A172 (cell line): ENCODE data around the gene HEG1. TPM values are rescaled to one million over a fixed set of nuclear protein-coding genes. Genes with fewer than 3 reads are reported as not detected.
A peak's percentile ranks its signal among the peaks of the same experiment; 100 is the strongest.

ENCODE experiments used
- DNase-seq: peaks from one replicate; pipeline ENCODE4 v3.0.0-alpha.2; 2015; ENCODE audit warnings: low spot score
- total RNA-seq: library from RNA; depleted of rRNA; stranded (reverse); fragments of >200 nt; shearing (Covaris generic); gene quantifications from 2 replicates; pipeline ENCODE4 v1.2.3, GENCODE V29; 2014

Gene HEG1
- total RNA-seq, 1 experiment from 2014 or later = 47.2 TPM

DNA sequence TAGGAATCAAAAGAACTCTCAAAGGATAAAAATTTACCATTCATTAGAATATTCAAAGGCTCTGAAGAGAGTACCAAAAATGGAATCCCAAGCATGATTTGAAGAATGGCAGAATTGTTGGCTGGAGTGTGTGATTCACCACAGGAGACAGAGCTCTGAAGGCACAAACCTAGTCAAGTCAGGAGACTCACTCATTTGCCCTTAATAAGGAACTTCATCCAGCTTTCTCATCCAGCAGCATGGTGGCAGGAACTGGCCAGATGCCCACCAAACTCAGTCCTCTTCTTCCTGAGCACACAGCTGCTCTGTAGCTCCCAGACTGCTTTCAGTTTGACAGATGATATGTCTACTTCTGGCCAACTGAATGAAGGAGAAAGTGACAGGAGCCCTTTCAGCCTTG, 16.5 kb upstream of the HEG1 start:
- no peak for DNase-seq

DNA sequence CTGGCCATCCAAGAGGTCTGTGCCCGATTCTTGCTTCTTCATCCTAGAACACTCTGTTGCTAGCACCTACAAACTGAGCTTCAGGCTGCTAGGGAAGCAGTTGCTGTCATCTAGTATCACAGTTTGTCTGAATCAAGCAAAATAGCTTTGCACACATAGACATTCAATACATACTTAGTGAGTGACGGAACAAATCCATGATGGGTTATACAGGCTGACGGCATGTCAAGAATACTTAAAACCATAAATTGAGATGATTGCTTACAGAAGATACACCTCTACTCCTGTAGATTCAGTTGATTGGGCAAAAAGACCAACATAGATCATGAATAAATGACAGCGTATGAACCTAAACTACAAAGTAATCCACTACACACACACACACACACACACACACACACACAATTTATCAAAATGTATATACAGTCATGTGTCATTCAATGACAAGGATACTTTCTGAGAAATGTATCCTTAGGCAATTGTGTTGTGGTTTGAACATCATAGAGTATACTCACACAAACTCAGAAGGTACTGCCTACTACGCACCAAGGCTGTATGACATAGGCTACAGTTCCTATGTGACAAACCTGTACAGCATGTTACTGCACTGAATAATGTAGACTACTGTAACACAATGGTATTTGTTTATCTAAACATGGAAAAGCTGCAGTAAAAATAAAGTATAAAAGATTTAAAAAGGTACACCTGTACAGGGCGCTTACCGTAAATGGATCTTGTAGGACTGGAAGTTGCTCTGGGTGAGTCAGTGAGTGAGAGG, 14.4 kb upstream of the HEG1 start:
- no peak for DNase-seq

DNA sequence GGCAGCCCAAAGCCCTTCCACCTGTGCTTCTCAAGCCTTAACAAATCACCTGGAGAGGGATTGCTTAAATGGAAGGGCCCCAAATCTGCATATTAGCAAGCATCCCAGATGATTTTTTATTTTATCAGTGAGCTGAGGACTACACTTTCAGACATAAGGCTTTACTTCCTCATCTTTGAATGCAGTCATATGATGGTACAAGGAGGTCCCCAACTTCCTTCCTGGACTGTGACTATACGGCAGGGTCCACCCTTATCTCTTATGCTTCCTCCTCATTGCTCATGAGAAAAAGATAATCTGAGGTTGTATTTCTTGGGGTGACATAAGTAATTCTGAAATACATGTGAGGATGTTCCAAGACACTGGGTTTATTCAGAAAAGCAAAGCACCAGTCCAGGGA, 13.7 kb upstream of the HEG1 start:
- DNase-seq = no peak

DNA sequence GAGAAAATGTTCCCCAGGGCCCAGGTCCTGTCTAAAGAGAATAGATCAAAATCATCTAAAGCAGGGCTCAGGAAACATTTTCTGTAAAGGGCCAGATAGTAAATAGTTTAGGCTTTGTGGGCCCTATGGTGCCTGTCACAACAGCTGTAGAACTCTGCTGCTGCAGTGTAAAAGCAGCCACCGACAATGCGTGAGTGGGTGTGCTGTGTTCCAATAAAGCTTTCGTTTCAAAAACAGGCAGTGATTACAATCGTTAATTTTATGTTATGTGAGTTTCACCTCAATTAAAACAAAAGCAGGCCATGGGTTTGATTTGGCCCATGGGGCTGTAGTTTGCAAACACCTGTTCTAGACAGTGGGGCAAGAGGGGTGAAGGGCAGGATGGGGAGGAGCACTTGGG, 12.5 kb upstream of the HEG1 start:
- DNase-seq = no peak

DNA sequence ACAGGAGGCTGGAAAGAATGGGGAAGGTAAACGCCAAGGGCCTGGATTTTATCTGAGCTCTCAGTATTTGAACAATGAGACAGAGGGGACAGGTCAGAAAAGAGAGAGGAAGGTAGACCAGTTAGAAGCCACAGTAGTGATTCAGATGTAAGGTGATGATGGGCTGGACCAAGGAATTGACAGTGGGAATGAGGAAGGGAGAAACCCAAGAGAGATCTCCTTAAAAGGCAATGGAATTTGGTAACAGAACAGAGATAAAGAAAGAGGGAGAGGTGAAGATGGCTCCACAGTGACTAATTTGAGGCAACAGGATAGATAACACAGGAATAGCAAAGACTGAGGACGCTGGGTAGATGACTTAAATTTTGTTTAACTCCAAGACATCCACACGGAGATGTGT, 11.4 kb upstream of the HEG1 start:
- DNase-seq = peak; percentile 79

DNA sequence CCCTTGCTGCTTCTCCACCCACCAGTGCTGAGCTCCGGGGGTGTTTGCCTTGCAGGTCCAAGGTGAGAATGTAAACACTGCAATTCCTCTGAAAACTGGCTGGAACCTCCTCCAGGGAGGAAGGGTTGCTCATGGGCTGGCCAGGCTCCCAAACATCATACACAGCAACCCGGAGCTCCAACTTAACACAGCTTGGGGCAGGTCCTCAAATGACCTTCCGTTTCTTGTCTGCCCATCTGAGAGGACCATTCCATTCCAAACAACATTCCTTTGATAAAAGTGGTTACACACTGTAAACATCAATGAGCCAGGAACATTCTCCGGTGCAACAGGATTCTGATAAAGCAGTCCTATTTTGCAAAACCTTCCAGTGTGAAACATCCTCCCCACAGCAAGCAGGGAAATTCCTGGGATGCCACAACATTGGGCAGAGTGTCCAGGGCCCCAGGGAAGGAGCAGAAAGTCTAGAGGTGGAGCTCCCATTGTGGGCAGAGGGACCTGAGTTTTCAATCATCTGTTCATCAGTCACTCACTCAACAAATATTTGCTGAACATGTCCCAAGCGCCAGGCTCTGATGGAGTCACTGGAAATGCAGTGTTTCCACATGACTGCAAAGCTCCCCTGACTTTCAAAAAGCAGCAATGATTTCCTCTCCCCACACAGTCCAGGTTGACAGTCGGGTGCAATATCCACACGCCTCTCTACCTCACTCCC, 7.3 kb upstream of the HEG1 start:
- peak; percentile 99 for DNase-seq

DNA sequence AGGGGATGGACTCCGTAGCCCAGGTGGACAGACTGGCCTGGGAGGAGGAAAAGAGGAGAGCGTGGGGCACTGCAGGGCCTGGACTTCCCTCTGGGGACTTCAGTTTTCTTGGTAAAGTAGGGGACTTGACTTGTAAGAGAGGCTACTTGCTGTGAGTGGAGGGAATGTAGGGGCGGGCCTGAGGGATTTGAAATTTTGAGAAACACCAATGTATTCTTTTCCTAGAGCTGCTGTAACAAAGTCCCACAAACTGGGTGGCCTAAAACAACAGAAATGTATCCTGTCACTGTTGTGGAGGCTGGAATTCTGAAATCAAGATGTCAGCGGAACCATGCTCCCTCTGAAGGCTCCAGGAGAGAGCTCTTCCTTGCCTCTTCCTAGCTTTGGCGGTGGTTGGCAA, 5.8 kb upstream of the HEG1 start:
- DNase-seq = no peak

DNA sequence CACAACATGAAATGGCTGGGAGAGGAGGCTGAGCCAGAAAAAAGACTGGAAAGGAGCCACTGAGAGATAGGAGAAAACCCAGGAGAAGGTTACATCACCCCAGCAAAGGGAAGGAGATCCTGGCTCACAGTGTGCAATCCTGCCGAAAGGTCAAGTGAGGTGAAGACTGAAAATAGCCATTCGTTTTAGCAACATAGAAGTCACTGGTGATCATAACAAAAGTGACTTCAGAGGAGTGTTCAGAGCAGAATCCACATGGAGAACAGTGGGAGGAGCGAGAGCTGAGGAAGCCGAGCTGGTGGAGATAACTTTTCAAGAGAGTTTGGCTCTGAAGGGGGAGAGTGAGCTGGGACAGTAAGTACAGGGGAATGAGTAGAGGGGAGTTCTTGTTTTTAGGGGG, 5.4 kb upstream of the HEG1 start:
- no peak for DNase-seq

DNA sequence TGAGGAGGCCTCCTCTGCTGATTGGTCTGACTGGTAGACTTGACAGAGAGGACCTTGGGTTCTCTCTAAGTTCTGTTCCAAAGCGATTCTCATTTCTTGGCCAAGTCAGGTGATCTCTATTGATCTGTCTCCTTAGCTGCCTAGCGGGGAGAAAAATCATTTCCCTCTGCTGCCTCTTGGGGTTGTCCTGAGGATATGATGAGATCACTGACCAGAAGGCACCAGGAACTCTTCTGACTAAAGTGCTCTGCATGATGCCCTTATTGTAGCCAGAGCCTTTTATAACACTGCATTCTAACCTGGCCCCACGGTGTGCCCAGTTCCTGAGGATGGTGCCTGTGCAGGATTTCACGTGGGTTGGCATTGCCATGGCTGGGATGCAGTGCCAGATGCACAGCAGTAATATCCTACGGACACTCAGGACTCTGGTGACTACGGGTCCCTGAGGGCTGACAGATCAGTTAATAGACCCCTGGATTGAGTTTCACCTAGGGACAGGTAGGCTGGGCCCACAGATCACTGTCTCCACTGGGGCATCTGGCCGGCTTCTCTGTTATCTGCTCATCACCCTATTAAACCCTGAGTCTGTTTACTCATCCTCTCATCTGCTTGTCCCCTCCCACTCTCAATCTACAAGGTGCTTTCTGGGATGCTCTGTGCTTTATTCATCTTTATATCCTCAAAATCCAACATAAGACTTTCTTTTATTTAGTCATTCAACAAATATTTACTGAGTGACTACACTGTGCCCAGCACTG, 3.9 kb upstream of the HEG1 start:
- DNase-seq = no peak

DNA sequence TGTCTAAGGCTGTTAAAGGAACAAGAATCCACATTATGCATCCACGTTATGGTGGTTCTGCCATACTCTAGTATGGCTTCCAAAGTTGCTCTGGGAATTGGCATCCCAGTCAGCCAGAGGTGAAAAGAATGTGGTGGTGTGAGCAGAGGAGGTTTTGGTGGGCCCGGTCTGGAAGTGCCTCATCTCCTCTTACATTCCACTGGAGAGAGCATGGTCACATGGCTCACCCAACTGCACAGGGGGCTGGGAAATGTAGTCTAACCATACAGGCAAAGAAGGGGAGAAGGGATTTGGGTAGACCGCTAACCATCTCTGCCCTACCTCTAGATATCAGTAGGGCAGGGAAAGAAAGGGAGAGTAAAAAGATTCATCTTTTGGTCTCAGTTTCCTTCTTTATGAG, 3.2 kb upstream of the HEG1 start:
- no peak for DNase-seq

DNA sequence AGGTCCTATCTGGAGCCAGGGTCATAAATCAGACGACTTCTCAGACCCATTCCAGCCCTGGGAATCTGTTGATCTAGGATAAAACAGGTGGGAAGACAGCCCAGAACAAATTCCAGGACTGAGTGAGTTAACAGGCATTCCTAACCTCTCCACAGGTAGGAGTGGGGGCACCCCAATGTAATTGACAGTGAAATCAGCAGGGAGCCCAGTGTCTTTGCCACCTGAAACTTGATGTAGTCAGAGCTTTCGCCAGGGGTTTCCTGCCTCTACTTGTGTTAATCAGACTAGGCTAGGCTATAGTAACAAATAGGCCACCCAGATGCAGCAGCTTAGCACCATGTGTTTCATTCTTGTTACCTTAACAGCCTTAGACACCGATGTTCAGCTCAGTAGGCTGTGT, 2.7 kb upstream of the HEG1 start:
- no peak for DNase-seq

DNA sequence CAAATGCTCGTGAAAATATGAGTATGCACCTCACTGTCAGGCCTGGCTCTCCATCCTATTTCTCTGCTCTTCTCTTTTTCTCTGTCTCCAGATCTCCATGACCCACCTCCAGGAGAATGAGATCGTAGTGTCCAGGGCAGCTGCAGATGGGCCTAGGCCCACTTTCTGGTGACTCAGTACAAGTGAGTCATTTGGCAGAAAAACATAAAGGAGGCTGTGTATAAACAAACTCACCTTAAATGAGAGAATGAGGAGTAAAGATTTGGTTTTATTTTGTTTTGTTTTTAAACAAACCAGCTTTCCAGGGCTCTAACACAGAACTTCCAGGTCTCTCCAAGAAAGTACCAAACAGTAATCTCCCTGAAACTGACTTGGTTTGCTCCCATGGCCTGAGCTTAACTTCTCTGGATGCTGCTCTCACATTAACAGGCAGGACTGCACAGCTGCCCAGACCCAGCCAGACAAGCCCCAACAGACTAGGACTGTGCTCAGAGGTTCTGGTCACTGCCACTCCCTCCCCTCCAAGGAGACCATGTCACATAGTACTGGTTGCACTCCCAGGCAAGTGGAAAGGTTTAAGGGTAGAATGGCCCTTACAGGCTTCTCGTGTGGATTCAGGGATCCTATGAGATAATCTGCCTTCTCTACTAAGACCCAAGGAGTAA, 1.5 kb upstream of the HEG1 start:
- DNase-seq = peak; percentile 93

DNA sequence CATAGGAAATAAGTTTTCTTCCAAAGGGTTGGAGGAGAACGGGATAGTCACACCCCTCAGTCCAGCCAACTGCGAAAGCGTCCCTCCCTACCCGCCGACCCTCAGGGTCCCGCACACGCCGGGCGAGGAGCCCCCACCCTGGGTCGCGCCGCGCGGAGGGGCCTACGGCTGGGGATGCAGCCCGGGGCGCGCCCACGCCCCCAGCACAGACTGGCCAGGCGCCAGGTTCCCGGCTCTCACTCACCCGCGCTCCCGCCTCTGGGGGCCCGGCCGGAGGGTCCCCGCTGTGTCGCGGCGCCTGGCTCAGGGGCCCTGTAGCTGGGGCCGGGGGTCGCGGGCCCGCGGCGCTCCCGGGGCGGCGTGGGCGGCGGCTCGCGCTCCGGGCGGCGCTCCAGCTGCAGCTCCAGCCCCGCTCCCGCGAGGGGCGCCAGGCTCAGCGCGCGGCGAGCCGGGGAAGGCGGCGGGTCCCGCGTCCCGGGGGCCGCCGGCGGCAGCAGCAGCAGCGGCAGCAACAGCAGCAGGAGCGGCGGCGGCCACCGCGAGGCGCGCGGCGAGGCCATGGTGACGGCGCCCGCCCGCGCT, 375 bp downstream of the HEG1 start:
- no peak for DNase-seq

DNA sequence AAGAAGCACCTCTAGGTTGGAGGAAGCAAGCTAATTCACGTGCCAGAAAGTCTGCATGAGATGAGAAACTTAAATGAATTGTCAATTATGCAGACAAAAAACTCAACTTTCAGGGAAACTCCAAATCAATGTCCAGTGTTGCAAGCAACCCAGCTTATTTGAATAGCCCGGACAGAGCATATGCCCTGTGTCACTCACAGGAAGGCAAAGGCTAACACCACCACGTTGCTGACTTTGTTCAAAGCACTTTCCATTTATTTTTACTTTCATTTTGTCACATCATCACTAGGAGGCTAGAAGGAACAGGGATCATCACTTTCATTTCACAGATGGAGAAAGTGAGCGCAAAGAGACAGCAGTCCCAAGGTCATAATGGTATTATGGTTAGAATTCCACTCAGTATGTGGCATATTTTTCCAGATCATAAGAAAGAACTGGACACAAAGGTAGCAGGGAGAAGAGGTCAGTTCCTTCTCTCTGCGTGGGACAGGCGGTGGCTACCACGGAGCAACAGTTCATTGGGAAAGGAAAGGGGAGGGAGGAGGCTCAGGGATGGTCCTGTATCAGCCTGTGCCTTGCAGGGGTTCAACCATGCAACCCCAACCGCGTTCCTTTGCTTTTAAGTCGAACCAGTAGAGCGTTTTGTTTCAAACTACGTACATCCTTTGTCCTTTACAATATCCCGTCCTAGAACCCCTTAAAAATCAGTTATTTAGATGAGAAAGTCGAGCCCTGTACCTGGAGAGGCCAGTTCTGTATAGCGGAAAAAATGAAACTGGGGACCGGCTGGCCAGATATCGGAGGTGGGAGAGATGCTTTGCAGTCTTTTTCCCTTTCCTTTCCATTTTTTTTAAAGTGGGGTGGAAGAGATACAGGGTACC, 1.1 kb downstream of the HEG1 start:
- DNase-seq = peak; percentile 78

DNA sequence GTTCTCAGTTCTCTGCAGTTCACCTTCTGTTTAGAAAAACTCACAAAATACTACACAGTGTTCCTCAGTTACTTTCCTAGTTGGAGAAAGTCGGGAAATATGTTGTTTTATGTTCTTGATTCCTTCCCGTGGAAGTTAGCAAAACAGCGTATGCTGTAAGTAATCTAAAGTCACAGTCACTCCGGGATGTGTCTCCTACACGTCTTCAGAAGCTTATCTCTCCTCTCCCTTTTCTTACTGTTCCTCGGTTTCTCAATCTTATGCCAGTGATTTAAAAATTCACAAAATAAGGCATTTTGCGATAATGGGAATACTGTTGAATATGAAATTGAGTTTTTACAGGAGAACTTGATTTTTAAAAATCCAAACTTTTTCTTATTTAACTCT, 1.7 kb downstream of the HEG1 start:
- DNase-seq = no peak

DNA sequence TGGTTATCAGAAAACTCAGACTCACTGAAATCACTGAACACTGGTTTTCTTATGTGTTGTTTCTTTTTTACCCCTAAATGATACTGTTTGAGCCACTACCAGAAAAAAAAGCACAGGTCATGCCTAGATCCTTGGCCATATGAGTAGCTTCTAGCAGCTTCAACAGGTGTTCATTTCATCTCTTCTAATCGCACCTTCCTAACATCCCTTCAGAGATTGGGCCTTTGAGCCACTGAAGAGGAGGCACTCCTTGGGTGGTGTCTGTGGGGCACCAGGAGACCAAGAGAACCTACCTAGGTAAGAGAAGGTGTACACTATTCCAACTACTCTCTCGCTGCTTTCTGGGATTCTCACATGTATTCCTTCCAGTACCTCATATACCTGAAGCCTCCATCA, 2.5 kb downstream of the HEG1 start:
- no peak for DNase-seq

DNA sequence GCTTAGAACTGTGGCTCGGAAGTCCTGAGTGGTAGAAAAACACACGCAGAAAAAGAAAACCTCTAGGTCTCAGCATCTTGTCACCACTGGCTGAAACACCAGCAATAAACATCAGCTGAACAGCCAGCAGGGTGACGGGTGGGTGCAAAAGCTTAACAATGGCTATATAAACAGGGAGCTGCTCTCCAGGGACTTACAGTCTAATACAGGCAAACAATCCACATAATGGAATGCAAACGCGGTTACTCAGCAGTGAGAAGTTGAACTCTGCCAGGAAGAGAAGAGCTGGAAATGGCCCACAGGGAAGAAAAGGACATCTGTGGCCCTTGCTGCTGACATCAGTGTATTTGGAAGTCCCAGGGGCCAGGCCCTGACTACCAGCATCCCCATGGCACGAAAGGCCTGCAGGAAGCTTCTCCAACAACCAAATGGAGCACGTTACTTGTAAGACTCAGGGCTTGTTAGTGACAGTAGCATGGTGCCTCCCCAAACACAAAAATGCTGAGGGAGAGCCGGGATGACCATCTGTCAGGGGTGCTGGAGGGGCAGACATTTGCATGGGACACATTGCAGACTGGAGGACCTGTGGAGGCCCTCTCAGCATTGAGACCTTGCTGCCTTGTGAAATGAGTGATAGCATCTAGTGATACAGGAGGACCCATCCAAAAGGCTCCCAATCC, 3.0 kb downstream of the HEG1 start:
- peak; percentile 82 for DNase-seq

DNA sequence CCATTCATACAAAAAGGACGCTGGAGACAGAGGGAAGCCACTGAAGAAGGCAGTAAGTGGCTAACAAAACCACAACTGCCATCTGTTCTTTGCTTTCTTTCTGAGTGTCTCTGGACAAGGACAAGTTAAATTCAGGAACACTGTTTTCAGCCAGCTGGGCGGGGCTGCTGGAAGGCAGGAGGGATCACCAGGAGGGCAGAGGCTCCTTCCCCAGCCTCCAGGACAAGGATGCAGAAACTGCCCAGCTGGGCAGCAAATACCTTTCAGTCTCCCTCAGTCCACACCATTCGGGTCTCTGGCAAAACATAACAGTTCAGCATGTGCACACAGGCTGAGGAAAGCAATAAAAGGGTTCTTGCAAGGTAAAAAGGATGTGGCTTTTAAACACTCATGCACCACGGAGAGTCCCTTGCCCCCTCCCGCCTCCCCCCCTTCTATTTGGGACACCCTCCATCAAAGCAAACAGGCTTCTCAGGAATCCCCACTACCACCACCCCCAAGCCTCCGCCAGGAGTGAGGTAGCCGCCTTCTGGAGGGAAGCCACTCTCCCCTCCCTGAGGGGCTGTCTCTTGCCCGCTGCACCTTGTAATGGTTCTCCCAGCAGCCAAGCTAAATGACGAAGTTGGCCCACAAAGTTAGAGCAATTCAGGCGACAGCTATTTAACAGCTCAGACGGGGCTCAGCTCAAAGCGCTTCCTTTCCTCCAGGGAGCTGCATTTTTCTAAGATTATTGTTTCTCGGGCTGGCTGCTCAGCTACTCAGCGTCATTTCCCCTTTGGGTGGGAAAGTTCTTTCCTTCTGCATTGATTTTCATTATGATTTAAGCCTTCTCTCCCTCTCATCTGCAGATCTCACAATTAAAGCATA, 3.8 kb downstream of the HEG1 start:
- peak; percentile 80 for DNase-seq

DNA sequence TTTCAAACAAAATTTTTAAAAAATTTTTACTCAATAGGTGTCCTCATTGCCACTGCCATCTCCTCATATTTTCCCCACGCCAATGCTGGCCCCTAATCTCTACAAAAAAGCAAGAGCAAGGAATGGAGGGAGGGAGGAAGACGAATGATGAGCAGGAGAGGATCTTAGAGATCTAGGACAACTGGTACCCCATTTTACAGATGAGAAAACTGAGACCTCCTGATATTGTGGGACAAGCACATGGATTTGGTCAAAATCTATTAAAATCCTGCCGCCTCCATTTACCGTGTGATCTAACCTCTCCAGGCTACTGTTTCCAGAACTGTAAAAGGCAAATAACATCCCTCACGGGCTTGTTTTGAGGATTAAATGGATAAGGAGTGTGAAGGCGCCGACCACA, 4.6 kb downstream of the HEG1 start:
- no peak for DNase-seq
